NT2/D1 (cell line): ENCODE measurements around the gene DEPDC1.
A peak's percentile ranks its signal among the peaks of the same experiment; 100 is the strongest.

Source experiments
- DNase-seq: peaks from one replicate; pipeline ENCODE4 v3.0.0-alpha.2; 2011; ENCODE audit warnings: low read depth, low spot score
- H3K27me3 ChIP-seq: 2 replicates; pipeline ENCODE4 v1.6.0; 2011; ENCODE audit warnings: mild to moderate bottlenecking; ENCODE audit not compliant: insufficient read length, insufficient read depth
- H3K36me3 ChIP-seq: 2 replicates; pipeline ENCODE4 v1.6.1; 2011; ENCODE audit warnings: mild to moderate bottlenecking, low read length, mixed read lengths; ENCODE audit not compliant: insufficient read depth, insufficient read length
- H3K4me1 ChIP-seq: 2 replicates; pipeline ENCODE4 v1.5.1; 2011; ENCODE audit not compliant: insufficient read depth, insufficient read length
- H3K4me3 ChIP-seq: 2 replicates; pipeline ENCODE4 v1.5.1; 2011; ENCODE audit warnings: low read depth; ENCODE audit not compliant: insufficient read length
- H3K9ac ChIP-seq: 2 replicates; pipeline ENCODE4 v1.6.0; 2011; ENCODE audit warnings: low read depth; ENCODE audit not compliant: insufficient read length
- H3K9me3 ChIP-seq: 2 replicates; pipeline ENCODE4 v1.5.1; 2011; ENCODE audit warnings: mild to moderate bottlenecking, low read length; ENCODE audit not compliant: insufficient read depth
- SUZ12 ChIP-seq: IDR thresholded peaks from 2 replicates; pipeline ENCODE4 v1.6.1; 2011; ENCODE audit not compliant: insufficient read length, insufficient read depth; ENCODE audit errors: extremely low read depth
- YY1 ChIP-seq: IDR thresholded peaks from 2 replicates; pipeline ENCODE4 v1.6.1; 2011; ENCODE audit not compliant: insufficient read length, insufficient read depth
- ZNF274 ChIP-seq: IDR thresholded peaks from 2 replicates; pipeline ENCODE4 v1.6.1; 2011; ENCODE audit warnings: mild to moderate bottlenecking, low read depth, low read length

DEPDC1 gene

DNA sequence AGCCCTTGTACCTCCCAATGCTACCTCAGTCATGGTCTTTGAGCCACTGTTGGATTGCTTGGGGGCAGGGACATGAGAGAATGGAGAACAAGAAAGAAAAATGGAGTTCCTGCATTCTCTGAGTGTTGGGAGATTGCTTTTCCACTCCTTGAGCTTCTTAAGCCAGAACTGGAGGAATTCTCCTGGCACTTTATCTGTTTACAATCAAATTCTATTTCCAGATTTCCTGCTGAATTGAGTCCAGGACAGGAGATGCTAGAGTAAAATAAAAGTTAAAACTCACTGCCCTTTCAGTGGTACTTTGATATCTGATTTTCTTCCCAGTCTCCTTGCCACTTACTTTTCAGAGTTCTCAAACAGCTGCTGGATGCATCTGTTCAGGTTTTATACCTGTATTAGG lies 24.4 kb upstream of the DEPDC1 start:
- no peak for TF ChIP-seq YY1
- TF ChIP-seq SUZ12, result no peak
- no peak for TF ChIP-seq ZNF274
- H3K4me1 ChIP-seq, result no peaks in the 10 kb centered on the region
- no peaks in the 10 kb centered on the region for H3K27me3 ChIP-seq
- H3K36me3 ChIP-seq, result no peaks in the 10 kb centered on the region
- no peaks in the 10 kb centered on the region for H3K9me3 ChIP-seq
- no peak overlapping the region for H3K9ac ChIP-seq
- H3K4me3 ChIP-seq, result no peak overlapping the region
- no peak for DNase-seq

DNA sequence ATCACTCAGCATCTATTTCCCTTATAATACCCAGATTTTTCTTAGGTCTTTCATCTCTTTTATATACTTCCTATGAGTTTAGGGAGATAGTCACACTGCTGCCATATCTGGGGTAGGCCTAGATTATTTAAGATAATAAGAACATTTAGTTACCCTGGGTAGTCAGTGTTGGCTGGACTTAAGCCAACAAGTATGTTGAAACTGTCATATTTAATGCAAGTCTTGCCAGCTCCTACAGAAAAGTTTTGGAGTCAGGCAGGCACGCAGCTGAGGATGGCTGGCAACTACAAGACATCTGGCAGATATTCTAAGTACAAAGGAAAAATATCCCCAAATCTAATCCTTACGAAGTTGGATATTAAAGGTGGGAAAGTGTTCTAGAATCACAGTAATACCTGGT lies 19.2 kb upstream of the DEPDC1 start:
- peaks cover 23% of the 10 kb centered on the region for H3K9me3 ChIP-seq
- TF ChIP-seq ZNF274 (no peak), YY1 (no peak), SUZ12 (no peak)
- DNase-seq, result no peak
- H3K27me3 ChIP-seq, result no peaks in the 10 kb centered on the region
- H3K9ac ChIP-seq, result no peak overlapping the region
- no peaks in the 10 kb centered on the region for H3K4me1 ChIP-seq
- no peak overlapping the region for H3K4me3 ChIP-seq
- H3K36me3 ChIP-seq, result no peaks in the 10 kb centered on the region

DNA sequence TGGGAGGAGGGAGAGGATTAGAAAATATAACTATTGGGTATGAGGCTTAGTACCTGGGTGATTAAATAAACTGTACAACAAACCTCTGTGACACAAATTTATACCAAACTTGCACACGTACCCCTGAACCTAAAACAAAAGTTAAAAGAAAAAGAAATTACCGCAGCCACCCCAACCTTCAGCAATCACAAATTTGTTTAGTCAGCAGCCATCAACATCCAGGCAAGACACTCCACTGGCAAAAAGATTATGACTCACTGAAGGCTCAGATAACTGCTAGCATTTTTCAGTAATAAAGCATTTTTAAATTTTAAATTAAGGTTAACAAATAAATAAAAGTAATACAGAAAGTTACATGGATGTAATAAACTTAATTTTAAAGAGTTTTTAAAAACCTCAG lies 14.4 kb upstream of the DEPDC1 start:
- no peaks in the 10 kb centered on the region for H3K36me3 ChIP-seq
- H3K9ac ChIP-seq, result no peak overlapping the region
- no peak for DNase-seq
- no peaks in the 10 kb centered on the region for H3K4me1 ChIP-seq
- H3K27me3 ChIP-seq, result no peaks in the 10 kb centered on the region
- H3K9me3 ChIP-seq, result peaks cover 31% of the 10 kb centered on the region
- TF ChIP-seq YY1, result no peak
- no peak overlapping the region for H3K4me3 ChIP-seq

DNA sequence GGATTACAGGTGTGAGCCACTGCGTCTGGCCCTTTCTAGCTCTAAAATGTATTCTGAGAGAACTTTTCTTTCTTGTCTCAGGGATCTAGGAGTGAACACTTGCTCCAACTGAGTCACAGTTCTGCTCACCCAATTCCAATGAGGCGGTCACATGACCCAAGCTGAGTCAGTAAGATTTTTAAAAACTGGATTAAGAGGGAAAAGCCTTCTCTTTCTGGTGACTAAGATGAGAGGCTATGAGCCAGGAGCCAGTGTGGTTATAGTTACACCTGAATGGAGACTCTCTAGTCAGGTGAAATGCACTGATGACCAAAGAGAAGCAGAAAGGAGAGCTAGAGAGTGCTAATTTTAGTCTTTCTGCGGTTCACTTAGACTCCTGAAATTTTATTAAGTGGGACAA lies 9.5 kb upstream of the DEPDC1 start:
- Histone ChIP-seq H3K9ac (no peak overlapping the region), H3K27me3 (no peaks in the 10 kb centered on the region), H3K4me3 (no peak overlapping the region), H3K9me3 (peaks cover 11% of the 10 kb centered on the region), H3K4me1 (no peaks in the 10 kb centered on the region), H3K36me3 (no peaks in the 10 kb centered on the region)
- DNase-seq, result no peak
- no peak for TF ChIP-seq SUZ12
- no peak for TF ChIP-seq YY1
- no peak for TF ChIP-seq ZNF274

DNA sequence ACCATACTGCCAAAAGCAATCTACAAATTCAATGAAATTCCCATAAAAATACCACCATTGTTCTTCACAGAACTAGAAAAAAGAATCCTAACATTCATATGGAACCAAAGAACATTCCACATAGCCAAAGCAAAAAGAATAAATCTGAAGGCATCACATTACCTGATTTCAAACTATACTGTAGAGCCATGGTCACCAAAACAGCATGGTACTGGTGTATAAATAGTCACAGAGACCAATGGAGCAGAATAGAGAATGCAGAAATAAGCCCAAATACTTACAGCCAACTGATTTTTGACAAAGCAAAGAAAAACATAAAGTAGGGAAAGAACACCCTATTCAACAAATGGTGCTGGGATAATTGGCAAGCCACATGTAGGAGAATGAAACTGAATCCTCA lies 6.2 kb upstream of the DEPDC1 start:
- TF ChIP-seq SUZ12 (no peak), YY1 (no peak)
- Histone ChIP-seq H3K36me3 (no peaks in the 10 kb centered on the region), H3K9me3 (0 out of 2 replicates have a peak, but pooled peaks cover 7% of the 10 kb centered on the region), H3K9ac (no peak overlapping the region), H3K27me3 (no peaks in the 10 kb centered on the region), H3K4me1 (no peaks in the 10 kb centered on the region), H3K4me3 (no peak overlapping the region)
- DNase-seq, result no peak

DNA sequence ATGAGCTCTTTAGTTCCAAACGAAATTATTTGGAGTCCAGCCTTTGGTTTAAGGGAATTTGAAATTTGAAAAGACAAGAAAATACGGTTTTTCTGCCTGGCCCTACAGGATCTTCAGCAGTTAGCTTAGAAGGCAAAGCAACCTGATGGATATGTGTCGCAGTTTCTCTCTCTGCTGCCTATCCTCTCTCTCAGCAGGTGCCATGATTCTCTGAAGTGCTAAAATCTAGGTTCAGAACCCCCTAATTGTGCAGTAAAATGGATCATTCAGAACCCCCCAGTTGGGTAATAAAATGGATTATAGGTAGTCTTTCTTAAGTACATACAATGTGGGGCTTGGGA lies 446 bp upstream of the DEPDC1 start:
- H3K36me3 ChIP-seq, result peaks cover 24% of the 10 kb centered on the region
- 0 out of 2 replicates have a peak, but pooled peaks cover 7% of the 10 kb centered on the region for H3K9me3 ChIP-seq
- no peaks in the 10 kb centered on the region for H3K4me1 ChIP-seq
- no peak for TF ChIP-seq YY1
- no peak for TF ChIP-seq ZNF274
- TF ChIP-seq SUZ12, result no peak
- H3K27me3 ChIP-seq, result peaks cover 4% of the 10 kb centered on the region
- peak overlapping the region; percentile 99 for H3K4me3 ChIP-seq
- peak overlapping the region; percentile 36 for H3K9ac ChIP-seq
- no peak for DNase-seq

DNA sequence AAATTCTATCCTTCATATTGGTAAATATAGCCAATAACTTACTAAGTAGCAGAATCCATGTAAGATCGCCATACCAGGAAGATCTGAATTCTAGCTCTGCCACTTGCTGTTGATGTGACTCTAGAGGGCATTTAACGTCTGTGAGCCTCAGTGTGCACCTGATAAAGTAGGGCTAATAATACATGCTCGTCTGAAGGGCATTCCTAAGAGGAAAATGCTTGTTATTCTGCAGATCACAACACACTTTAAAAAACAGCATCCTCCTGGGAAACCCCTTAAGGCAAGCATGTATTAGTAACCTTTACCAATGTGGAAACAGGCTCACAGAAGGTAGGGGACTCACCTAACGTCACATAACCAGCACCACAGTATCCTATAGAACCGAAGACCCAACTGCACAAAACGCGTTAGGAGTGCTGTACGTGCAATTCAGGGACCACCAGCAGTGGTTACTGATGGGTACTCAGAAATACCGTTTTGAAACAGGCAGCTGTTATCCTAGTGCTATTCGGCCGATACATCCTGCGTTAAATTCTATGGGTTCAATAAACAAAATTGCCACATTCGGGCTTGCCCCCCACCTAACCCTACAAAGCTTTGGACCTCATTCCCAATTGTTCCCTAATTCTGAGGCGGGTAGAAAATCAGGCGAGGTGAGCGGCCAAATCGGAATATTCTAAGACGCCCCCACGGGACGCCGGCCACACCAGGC lies 758 bp downstream of the DEPDC1 start:
- Histone ChIP-seq H3K36me3 (peaks cover 36% of the 10 kb centered on the region), H3K9ac (peak overlapping the region; percentile 97), H3K27me3 (peaks cover 4% of the 10 kb centered on the region), H3K4me3 (peak overlapping the region; percentile 99), H3K4me1 (no peaks in the 10 kb centered on the region), H3K9me3 (0 out of 2 replicates have a peak, but pooled peaks cover 7% of the 10 kb centered on the region)
- no peak for TF ChIP-seq YY1
- peak; percentile 9 for DNase-seq

DNA sequence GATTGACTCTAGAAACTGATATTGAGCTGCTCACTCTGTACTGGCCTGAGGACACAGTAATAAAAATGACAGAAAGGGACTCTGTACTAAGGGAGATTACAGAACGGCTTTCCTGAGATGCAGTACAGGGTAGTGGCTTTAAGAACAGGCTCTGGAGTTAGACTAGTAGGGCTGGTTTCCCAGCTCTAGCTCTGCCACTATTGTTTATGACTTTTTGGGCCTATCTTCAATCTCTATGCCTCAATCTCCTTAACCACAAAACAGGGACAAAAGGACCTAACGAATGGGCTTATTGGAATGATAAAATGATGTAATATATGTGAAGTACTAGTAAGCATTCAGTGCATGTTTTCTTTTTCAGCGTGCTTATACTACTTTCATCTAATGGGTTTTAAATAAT lies 1.4 kb downstream of the DEPDC1 start:
- peak overlapping the region; percentile 62 for H3K9ac ChIP-seq
- peak overlapping the region; percentile 99 for H3K4me3 ChIP-seq
- H3K36me3 ChIP-seq, result peaks cover 42% of the 10 kb centered on the region
- DNase-seq, result no peak
- peaks cover 4% of the 10 kb centered on the region for H3K27me3 ChIP-seq
- TF ChIP-seq ZNF274, result no peak
- TF ChIP-seq YY1, result no peak
- no peak for TF ChIP-seq SUZ12
- H3K9me3 ChIP-seq, result peaks cover 13% of the 10 kb centered on the region; the same call in 1 of the 2 replicates
- H3K4me1 ChIP-seq, result no peaks in the 10 kb centered on the region
